GM18870 (cell line): ENCODE data around the gene PLA2G4B.

Experiments
- ATAC-seq: cut with Tn5 transposase; IDR thresholded peaks from one replicate; pipeline ENCODE4 v1.9.1; 2021; ENCODE audit warnings: moderate library complexity; ENCODE audit not compliant: unreplicated experiment

PLA2G4B gene

DNA sequence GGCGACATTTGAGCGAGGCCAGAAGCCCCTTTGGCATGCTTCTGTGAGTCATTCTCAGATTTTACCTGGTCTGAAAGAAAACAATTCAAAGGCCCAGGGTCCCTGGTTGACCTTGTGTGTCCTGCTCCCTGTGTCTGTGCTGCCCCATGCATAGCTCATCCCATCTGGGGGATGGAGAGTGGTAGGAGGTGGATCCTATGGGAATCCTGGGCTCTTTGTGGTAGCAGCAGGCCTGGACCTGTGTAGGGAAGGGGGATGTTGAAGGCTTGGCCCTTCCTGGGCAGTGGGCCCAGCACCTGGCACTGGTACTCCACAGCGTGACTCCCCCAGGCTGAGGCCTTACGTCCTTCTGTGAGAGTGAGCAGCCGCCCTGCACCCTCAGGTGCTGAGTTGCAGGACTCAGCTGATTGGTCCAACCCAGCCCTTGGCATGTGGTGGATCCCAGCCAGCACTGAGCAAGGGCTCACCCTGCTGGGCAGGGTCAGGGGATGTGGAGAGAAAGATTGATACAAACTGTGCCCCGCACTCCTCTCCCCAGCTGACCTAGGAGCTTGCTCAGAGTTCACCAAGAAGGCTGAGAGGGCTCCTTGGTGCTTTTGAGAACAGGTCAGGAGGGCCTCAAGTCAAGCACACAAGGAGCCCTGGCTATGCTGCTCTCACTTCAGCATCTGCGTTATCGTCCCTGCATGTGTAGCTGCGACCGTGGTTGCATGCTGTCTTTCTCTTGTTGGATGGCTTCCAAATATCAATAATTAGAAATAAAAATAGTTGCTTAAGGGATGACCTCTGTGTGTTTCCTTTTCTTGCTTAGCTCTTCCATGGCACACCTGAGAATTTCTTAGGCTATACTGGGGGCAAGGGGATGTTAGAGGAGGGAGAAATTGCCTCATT, 32.1 kb upstream of the PLA2G4B start:
- no peak for ATAC-seq

DNA sequence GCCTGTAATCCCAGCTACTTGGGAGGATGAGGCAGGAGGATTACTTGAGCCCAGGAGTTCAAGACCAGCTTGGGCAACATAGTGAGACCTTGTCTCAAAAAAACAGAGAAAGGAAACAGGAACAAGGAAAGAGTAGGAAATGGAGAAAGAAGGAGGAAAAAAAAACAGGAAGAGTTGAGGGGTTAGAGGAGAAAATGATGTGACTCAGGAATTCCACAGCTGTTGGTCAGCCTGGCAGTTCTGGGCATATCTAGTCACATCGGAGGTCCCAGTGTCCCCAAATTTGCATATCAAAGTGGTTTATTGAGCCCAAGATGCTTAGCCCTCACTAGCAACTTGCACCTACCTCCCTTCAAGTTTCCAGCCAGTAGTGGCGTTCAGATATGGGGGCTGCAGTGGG, 29.5 kb upstream of the PLA2G4B start:
- no peak for ATAC-seq

DNA sequence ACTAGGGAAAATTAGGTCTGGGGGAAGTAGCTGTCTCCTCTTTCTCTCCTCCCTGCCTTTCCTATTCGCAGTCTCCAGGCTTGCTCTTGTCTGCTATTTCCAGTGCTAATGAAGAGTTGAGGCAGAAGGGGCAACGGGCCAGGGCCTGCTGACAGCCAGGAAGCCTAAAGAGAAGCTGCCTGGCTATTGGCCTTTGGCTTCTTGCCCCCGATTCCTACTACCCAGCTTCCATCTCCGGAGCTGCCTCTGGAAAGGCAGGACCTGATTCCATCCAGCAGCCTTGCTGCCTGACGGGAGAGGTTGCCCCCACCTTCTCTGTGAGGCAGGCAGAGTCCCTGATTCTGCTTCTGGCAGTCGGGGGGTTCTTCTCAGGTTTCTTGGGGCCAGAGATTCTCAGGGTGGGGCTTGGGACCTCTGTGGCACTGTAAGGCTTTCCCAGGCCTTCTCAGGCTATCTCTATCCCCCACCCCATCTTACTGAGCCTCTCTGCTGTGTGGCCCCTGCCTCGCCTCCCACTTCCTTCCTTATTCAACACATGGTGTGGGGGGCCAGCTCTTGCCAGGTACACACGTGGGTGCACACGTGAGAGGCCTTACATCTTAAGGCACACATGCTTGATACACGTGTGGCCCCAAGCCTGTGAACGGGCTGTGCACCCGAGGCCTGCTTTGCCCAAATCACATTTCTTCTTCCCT, 29.0 kb upstream of the PLA2G4B start:
- no peak for ATAC-seq

DNA sequence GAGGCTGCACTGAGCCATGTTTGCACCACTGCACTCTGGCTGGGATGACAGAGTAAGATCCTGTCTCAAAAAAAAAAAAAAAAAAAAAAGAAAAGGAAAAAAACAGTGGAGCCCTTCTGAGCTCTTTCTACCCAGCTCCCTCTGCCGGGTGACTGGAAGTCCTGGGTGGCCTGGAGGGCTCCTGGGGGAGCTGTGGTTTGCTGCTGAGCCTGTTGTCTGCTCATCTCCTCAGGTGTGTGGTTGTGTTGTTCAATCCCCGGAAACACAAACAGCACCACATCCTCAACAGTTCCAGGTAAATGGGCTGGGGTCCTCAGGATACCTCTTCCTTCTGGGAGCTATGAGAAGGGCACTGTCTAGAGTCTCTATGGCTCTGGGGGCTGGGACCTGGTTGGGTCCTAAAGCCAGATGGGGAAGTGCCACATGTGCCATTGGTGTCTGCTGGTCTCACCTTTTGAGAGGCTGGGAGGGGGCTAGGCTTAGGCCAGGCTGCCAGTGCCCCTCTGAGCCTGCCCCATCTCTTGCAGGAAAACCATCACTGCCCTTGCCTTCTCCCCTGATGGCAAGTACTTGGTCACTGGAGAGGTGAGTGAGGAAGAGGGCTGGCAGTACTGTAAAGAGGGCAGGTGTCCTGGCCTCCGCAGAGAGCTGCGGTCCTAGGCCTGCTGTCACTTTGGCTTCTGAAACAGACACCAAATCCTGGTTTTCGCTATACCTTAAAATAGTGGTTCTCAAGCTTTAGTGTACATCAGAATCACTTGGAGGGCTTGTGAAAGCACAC, 27.8 kb upstream of the PLA2G4B start:
- no peak for ATAC-seq

DNA sequence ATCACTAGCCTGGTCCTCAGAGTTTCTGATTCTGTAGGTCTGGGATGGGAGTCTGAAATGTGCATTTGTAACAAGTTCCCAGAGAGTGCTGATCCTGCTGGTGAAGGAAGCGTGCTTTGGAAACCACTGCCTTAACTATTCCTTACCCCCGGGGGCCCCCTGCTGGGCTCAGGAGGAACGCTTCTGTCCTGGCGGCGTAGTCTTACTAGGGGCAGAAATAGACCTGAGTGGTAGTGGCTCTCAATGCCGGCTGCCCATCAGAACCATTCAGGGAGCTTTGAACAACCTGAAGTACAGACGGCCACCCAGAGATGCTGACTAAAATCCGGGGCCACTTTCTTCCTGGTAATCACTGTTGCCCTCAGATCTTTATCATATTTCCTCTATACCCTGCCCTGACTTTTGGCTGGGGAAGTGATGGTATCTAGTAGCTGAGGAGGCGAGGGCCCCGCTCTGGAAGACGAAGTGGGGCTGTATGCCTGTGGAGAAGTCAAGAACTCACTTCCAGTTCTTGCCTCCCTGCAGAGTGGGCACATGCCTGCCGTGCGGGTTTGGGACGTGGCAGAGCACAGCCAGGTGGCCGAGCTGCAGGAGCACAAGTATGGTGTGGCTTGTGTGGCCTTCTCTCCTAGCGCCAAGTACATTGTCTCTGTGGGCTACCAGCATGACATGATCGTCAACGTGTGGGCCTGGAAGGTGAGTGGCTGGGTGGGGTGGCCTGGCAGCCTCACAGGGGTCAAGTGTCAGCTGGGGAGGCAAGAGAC, 27.0 kb upstream of the PLA2G4B start:
- ATAC-seq: no peak

DNA sequence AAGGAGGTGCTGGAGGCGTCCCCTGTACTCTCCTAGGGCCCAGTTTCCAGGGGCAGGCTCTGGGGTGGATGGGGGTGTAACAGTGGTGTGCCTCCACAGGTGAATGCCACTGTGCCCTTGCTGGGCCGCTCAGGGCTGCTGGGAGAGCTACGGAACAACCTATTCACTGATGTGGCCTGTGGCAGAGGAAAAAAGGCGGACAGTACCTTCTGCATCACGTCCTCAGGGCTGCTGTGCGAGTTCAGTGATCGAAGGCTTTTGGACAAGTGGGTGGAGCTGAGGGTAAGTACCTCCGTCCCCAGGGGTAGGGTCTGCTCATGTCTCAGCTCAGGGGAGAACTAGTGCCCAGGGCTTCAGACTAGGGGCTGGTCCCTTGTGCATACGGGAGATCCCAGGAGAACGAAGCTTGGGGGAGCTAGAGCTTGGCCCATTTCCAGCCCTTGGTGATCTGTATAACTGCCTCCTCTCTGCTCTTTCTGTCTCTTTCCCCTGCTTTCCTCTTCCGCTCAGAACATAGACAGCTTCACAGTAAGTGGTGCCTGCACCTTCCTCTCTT, 25.7 kb upstream of the PLA2G4B start:
- ATAC-seq: no peak

DNA sequence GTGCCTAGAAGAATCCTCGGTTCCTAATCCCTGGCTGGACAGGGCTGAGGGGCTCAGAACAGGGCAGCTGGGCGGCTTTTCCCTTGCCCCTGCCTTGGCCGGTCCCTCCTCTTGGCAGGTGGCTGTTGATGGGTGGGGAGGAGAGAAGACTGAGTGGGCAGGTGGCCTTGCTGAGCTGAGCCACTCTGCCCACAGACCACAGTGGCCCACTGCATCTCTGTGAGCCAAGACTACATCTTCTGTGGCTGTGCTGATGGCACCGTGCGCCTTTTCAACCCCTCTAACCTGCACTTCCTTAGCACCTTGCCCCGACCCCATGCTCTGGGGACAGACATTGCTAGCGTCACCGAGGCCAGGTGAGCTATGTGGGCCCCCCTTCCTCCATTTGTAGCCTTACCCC, 25.2 kb upstream of the PLA2G4B start:
- ATAC-seq: no peak

DNA sequence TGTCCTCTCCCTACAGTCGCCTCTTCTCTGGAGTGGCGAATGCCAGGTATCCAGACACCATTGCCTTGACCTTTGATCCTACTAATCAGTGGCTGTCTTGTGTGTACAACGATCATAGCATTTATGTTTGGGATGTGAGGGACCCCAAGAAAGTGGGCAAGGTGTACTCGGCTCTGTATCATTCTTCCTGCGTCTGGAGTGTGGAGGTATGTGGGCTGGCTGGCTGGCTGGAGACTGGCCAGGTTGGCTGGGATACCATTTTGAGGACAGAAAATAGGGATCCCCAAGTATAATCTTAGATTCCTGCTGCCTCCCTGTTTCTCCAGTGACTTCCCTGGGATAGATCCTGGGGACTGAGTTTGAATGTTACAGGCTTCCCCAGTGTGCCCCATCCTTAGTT, 24.1 kb upstream of the PLA2G4B start:
- no peak for ATAC-seq

DNA sequence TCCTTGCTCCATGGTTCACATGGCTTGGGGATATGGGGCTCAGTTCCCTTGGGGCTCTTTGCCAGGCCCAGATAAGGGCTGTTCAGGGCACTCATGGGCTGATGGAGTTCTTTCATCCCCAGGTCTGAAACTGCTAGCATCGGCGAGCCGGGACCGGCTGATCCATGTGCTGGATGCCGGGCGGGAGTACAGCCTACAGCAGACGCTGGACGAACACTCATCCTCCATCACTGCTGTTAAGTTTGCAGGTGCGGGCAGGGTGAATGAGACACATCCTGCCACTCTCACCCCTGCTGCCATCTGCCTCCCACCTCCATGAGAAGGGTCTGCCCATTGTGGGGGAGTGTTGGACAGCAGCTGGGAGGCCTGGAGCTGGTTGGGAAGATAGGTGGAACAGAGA, 21.9 kb upstream of the PLA2G4B start:
- no peak for ATAC-seq

DNA sequence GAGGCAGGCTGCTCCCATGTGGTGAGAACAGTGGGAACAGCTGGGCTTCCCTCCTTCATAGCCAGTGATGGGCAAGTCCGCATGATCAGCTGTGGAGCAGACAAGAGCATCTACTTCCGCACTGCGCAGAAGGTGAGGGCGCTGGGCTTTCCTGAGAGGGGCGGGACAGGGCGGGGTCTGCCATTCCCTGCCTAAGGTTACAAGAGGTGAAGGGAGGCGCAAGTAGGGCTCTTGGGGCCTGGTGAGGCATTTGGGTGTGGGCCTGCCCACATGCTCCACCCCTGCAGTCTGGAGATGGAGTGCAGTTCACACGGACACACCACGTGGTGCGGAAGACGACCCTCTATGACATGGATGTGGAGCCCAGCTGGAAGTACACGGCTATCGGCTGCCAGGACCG, 21.3 kb upstream of the PLA2G4B start:
- no peak for ATAC-seq

DNA sequence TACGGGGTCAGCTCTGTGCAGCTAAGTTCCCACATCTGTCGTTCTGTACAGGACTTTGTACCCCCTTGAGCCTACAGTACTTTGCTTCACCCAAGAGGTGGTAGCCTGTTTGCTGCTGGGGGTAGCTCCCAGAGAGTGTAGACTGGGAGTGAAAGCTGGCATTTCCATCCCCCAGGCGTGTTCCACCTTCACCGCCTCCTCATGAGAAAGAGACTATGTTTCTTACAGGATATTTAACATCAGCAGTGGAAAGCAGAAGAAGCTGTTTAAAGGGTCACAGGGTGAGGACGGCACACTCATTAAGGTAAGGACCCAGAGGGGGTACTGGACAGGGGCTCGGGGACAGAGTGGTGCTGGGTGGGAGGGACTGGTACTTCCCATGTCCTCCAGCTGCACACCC, 20.9 kb upstream of the PLA2G4B start:
- no peak for ATAC-seq

DNA sequence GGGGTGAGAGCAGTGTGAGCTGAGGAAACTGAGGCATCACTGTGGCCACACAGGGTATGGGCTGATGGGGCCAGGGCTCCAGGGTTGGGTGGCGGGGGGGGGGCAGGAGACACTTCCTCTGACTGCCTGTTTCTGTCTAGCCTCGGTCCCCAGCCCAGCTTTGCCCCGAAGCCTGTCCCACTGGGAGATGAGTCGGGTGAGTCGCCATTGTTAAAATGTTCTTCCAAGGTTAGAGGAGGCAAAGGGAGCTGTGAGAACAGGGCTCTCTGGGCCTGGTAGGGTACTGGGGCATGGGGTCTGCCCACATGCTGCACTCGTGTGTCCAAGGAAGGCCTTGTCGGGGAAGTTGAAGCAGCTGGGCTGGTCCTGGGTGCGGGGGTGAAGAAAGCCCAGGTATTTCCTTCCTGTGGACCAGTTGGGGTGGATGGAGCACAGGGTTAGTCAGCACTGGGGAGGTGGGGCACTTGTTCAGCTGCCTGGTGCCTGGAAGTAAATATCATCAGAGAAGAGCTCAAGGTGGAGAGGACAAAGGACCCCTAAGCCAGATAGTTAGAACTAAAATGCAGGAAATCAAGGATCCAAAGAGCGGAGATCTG, 19.1 kb upstream of the PLA2G4B start:
- ATAC-seq: no peak

DNA sequence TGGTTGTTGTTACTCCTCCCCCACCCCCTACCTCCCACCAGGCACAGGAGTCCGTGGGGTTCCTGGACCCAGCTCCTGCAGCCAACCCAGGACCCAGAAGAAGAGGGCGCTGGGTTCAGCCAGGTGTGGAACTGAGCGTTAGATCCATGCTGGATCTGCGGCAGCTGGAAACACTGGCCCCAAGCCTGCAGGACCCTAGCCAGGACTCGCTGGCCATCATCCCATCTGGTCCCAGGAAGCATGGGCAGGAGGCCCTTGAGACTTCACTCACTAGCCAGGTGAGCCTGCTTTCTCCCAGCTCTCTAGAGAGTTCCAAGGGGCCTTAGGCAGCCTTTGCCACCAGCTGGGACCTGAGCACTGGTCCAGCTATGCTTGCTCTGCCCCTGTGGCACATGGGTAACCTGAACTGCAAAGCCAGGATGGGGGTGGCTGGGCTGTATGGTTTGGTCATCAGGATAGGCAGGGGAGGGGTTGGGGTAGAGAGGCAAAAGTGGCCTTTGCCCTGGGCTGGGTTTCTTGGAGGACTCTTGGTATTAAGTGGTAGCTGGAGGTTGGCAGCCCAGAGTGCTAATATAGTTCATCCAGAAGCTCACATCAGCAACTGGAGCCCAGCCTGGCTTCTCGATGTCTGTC, 17.7 kb upstream of the PLA2G4B start:
- ATAC-seq: no peak

DNA sequence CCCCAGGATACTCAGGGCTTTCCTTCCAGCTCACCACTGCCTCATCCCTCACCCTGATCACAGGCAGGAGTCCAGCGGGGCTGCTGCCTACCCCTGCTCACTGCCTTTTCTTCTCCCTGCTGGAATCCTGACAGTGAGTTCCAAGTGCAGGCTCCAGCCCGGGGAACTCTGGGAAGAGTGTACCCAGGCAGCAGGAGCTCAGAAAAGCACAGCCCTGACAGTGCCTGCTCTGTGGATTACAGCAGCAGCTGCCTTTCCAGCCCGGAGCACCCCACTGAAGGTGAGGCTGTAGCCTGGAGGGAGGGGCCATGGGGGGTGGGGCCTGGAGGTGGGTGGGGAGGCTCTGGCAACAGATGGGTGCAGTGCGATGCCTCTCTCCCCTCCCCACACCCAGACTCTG, 16.8 kb upstream of the PLA2G4B start:
- ATAC-seq: no peak

DNA sequence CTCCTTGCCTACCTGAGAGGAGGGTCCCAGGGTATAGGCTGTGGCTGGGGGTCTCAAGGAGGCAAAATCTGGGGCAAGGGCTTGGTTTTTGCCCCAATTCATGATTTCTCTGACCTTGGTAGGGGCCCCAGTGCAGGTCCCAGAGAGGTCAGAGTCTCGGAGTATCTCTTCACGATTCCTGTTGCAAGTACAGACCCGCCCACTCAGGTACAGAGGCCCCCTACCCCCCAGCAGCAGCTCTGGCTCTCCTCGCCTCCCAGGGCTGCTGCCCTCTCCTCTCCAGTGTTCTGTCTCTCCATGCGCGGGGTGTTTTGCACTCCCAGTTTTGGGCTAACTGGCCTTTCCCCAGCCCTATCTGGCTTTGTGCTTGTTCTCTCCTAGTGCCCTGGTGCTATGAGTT, 16.2 kb upstream of the PLA2G4B start:
- ATAC-seq: no peak

DNA sequence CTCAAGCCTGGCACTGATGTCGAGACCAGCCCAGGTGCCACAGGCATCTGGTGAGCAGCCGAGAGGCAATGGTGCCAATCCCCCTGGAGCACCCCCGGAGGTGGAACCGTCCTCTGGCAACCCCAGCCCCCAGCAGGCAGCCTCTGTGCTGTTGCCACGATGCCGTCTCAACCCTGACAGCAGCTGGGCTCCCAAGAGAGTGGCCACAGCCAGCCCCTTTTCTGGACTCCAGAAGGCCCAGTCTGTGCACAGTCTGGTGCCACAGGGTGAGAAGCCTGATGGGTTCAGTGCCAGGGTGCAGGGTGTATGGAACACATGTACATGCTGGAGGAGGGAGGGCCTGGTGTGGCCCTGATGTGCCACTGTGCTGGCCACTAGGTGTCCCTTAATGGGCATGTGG, 15.7 kb upstream of the PLA2G4B start:
- no peak for ATAC-seq

DNA sequence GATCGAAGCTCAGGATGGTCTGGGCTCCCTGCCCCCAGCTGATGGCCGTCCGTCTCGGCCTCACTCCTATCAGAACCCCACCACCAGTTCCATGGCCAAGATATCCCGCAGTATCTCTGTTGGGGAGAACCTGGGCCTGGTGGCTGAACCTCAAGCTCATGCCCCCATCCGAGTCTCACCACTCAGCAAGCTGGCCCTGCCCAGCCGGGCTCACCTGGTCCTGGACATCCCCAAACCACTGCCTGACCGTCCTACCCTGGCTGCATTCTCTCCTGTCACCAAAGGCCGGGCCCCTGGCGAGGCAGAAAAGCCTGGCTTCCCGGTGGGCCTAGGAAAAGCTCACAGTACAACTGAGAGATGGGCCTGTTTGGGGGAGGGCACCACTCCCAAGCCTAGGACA, 15.1 kb upstream of the PLA2G4B start:
- ATAC-seq: no peak

DNA sequence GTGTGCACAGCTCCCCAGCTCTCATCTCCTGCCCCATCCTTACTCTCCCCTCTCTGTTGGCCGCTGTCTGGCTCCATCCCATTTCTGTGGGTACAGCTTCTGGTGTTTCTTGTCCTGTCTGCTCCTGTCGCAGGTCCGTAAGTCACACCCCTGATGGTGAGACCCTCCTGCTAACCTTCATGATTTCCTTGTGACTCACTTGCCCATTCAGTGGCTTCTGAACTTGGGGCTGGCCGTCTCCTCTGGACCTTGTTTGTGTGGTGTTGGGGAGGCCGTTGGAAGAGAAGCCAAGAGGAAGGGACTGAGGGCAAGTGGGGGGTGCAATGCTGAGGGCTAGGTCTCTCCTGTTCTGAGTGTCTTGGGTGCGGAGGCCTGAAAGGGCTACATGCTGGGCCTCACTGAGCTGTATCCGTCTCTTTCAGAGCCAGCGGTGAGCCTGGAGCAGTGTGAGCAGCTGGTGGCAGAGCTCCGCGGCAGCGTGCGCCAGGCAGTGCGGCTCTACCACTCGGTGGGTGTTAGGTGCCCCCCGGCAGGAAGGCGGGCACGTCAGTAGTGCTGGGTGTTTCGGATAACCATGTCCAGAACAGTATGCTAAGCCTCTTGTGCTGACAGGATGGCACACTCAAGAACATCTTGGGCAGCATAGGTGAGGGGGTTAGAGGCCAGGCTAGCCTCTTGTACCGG, 14.4 kb upstream of the PLA2G4B start:
- no peak for ATAC-seq

DNA sequence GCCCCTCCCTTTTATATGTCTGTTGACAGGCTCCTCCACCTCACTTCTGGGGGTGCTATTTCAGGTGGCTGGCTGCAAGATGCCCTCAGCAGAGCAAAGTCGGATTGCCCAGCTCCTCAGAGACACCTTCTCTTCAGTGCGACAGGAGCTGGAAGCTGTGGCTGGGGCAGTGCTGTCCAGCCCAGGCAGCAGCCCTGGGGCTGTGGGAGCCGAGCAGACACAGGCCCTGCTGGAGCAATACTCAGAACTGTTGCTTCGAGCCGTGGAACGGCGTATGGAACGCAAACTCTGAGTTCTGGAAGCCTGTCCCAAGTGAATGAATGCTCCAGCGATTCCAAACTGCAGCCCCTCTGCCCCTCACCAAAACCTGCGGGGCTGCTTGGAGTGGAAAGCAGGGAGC, 13.5 kb upstream of the PLA2G4B start:
- ATAC-seq: no peak
